HepG2 (cell line): Measurements from ENCODE around the gene AEBP1. TPM values are rescaled to one million over a fixed set of nuclear protein-coding genes. Genes with fewer than 3 reads are reported as not detected.

Experiments
- ATAC-seq: fragments of 200-7000 bp; cut with Tn5 transposase; 3 replicates; pipeline ENCODE4 v1.9.1; 2020; ENCODE audit warnings: mild to moderate bottlenecking, moderate library complexity
- BruUV-seq: library from RNA; stranded (reverse); fragments of 400-500 nt; replicated peaks from 2 replicates; lab custom pipeline; 2021; lab: Mats Ljungman, UMichigan
- CTCF ChIA-PET: fragments of 300-600 bp; formaldehyde crosslinking; extraction: SDS; loops from one replicate; lab custom pipeline; 2021; ENCODE audit warnings: low total read pairs, inconsistent platforms, low intra/inter-chr PET ratio; lab: Yijun Ruan, JAX
- POLR2A ChIA-PET: fragments of 350-600 bp; sonication (Branson Sonifier 250); formaldehyde crosslinking; loops from one replicate; lab custom pipeline; 2020; ENCODE audit warnings: antibody characterized with exemption, inconsistent platforms; lab: Yijun Ruan, JAX
- DNase-seq: peaks from one replicate; pipeline ENCODE4 v3.0.0-alpha.2; 2015; ENCODE audit warnings: low spot score
- FAIRE-seq: peaks from 3 replicates; lab custom pipeline; 2011; peaks lifted over from hg19 to GRCh38; lab: Jason Lieb, UNC
- H2AFZ ChIP-seq: one replicate; pipeline ENCODE4 v1.6.1; 2011; ENCODE audit warnings: low read length, inconsistent platforms
- H3K27ac ChIP-seq: fragments of 300-600 bp; 3 replicates; pipeline ENCODE4 v1.8.0; 2011; ENCODE audit warnings: mixed run types, mild to moderate bottlenecking, mixed read lengths, low read length, inconsistent platforms; ENCODE audit not compliant: insufficient read depth; ENCODE audit errors: extremely low read length
- H3K27me3 ChIP-seq, 2 experiments: fragments of 200-600 bp in 1 of 2; 2 replicates in 1 of 2; 3 replicates in 1 of 2; pipeline versions ENCODE4 v1.6.0 to v1.8.0; 2011; ENCODE audit warnings: low read length in 2 of 2, mild to moderate bottlenecking in 2 of 2, moderate library complexity in 2 of 2, inconsistent platforms in 1 of 2; ENCODE audit not compliant: insufficient read depth in 2 of 2, control insufficient read depth in 1 of 2
- H3K36me3 ChIP-seq, 2 experiments: fragments of 200-600 bp in 1 of 2; replicated peaks in 1 of 2; 2 replicates in 1 of 2; 3 replicates in 1 of 2; pipeline versions ENCODE4 v1.5.1 to v1.8.0; 2011; ENCODE audit warnings: low read length in 2 of 2, inconsistent platforms in 1 of 2; ENCODE audit not compliant: insufficient read depth in 2 of 2, control insufficient read depth in 1 of 2
- H3K4me1 ChIP-seq: 2 replicates; pipeline ENCODE4 v1.5.1; 2012; ENCODE audit warnings: low read length, inconsistent platforms; ENCODE audit not compliant: insufficient read depth
- H3K4me2 ChIP-seq: 2 replicates; pipeline ENCODE4 v1.6.0; 2011; ENCODE audit warnings: low read depth, low read length, inconsistent platforms
- H3K4me3 ChIP-seq, 3 experiments: fragments of 200-600 bp in 1 of 3; sonication (generic), shearing (Covaris generic) in 1 of 3; replicated peaks in 1 of 3; 2 replicates each; pipeline ENCODE4 v1.5.1; 2011 to 2016; ENCODE audit warnings: low read length in 3 of 3, inconsistent platforms in 2 of 3, low read depth in 2 of 3, mild to moderate bottlenecking in 2 of 3, control low read depth in 1 of 3, mixed read lengths in 1 of 3; ENCODE audit not compliant: insufficient read depth in 1 of 3
- H3K79me2 ChIP-seq: one replicate; pipeline ENCODE4 v1.6.1; 2011; ENCODE audit warnings: low read length, inconsistent platforms; ENCODE audit not compliant: insufficient read depth
- H3K9ac ChIP-seq: 2 replicates; pipeline ENCODE4 v1.6.0; 2011; ENCODE audit warnings: mild to moderate bottlenecking, low read depth, low read length, inconsistent platforms; ENCODE audit not compliant: insufficient read depth
- H3K9me3 ChIP-seq: 2 replicates; pipeline ENCODE4 v1.5.1; 2012; ENCODE audit warnings: mild to moderate bottlenecking, low read length
- H4K20me1 ChIP-seq: 2 replicates; pipeline ENCODE4 v1.6.0; 2011; ENCODE audit warnings: inconsistent platforms, mild to moderate bottlenecking, low read length, moderate library complexity; ENCODE audit not compliant: insufficient read depth
- AGO2 ChIP-seq: fragments of 200-400 bp; formaldehyde crosslinking; optimal IDR thresholded peaks from 2 replicates; pipeline ENCODE3; 2017; ENCODE audit warnings: mild to moderate bottlenecking, low read depth, low read length, moderate library complexity
- POLR2G ChIP-seq: fragments of 200-400 bp; formaldehyde crosslinking; IDR thresholded peaks from 2 replicates; pipeline ENCODE4 v1.6.1; 2018; ENCODE audit warnings: mild to moderate bottlenecking, low read depth, low read length, moderate library complexity
- WGBS: methylation state at CpG from one replicate; pipeline ENCODE4 v1.1.6; 2017; ENCODE audit warnings: low lambda C conversion rate; 5-methylcytosine and 5-hydroxymethylcytosine counted together
- in situ Hi-C: cut with HindIII; loops from 2 replicates; pipeline ENCODE4 v1.10.0; 2017; ENCODE audit warnings: low pct_unique_long_range_greater_than_20kb; ENCODE audit not compliant: extremely low pct_ligation_motif_present
- intact Hi-C: fragments of 100-400 bp; cut with micrococcal nuclease; formaldehyde crosslinking; loops from one replicate; pipeline ENCODE4 v1.10.0; 2022; ENCODE audit not compliant: unreplicated experiment
- polyA plus RNA-seq, 8 experiments: library from polyadenylated mRNA; depleted of rRNA in 3 of 8; stranded (reverse) in 7 of 8; unstranded in 1 of 8; fragments of >200 nt; fragmentation: Illumina TruSeq in 4 of 8; extraction: Trizol in 4 of 8; gene quantifications; 2 replicates each; pipeline versions ENCODE4 v1.2.1 to v1.2.3, GENCODE V29; 2011 to 2016; ENCODE audit warnings: low read depth in 4 of 8, missing spikeins in 1 of 8, mixed read lengths in 1 of 8; ENCODE audit not compliant: insufficient read depth in 1 of 8
- total RNA-seq, 5 experiments: library from RNA; depleted of rRNA; stranded (reverse); fragments of >200 nt; fragmentation: Illumina TruSeq; extraction: Trizol; gene quantifications; 2 replicates each; pipeline ENCODE4 v1.2.3, GENCODE V29; 2016; ENCODE audit warnings: low read depth in 1 of 5
- TF ChIP-seq, protein P1 (sequence below): sonication (generic); formaldehyde crosslinking; IDR thresholded peaks from 2 replicates; pipeline ENCODE4 v1.4.0; 2020; ENCODE audit warnings: missing genetic modification reagents
- TF ChIP-seq, protein P2 (sequence below): sonication (generic); formaldehyde crosslinking; IDR thresholded peaks from 2 replicates; pipeline ENCODE4 v1.5.1; 2020; ENCODE audit warnings: mild to moderate bottlenecking, missing genetic modification reagents, moderate library complexity

Gene AEBP1
- total and polyA plus RNA-seq, 2 of the 13 experiments (the other 11 are each of a cell fraction or from before 2014, with no cell fraction given): 0.22 to 0.55 TPM

DNA sequence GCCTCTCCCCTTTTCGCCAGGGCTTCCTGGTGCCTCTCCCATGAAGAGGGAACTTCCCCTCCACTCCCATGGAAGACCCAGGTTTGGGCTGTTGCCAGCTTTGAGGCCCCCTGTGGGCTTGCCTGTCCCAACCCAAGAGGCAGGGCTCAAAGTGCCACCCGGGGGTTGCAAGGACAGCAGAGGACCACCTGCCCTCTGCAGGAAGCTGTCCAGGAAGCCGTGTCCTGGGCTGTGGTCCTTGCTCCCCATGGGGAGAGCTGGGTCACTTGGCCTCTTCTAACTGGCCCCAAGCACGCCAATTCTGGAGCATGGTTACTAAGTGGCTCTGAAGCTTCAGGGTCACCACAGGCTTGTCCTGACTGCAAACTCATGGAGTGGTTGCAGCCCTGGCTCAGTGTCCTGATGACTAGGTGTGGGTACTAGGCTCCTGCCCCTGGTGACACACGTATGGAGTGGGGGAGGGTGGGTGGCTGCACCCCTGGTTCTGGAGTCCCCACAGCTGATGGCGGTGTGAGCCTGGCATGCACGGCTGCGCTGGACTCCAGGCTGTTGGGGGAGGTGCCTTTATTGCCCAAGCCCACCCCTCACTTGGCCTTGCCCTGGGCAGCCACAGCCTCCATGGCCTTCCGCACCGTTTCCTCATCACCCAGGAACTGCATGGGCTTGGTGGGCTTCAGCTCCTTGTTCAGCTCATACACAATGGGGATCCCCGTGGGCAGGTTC is 41.8 kb upstream of the AEBP1 start:
- Histone ChIP-seq H3K4me2 (no peak overlapping the region), H2AFZ (no peak overlapping the region), H3K36me3 (peaks cover 21 to 35% of the 10 kb centered on the region in 2 experiments; a peak in 4 of 5 replicates), H3K9ac (no peak overlapping the region), H3K79me2 (no peaks in the 10 kb centered on the region), H3K9me3 (no peaks in the 10 kb centered on the region), H3K4me3 (no peak overlapping the region), H3K27me3 (no peaks in the 10 kb centered on the region), H4K20me1 (no peaks in the 10 kb centered on the region), H3K4me1 (peaks cover 52% of the 10 kb centered on the region), H3K27ac (peak overlapping the region; percentile 11)
- no TSS peak for BruUV-seq
- ChIA-PET POLR2A (interaction anchor here (1.2 to 1.3 kb wide), 2 partner anchors 18 to 23 kb away, joined by 3 to 5 read pairs; partner anchors contain the start of gene DBNL), CTCF (no interaction called here)
- in situ Hi-C loops (no loop called here), intact Hi-C loops (no loop called here)
- ATAC-seq (no peak), FAIRE-seq (no peak), DNase-seq (no peak)
- TF ChIP-seq POLR2G: 0 out of 2 replicates have a peak, but pooled peaks have one; percentile 4
- TF ChIP-seq, protein P1, sequence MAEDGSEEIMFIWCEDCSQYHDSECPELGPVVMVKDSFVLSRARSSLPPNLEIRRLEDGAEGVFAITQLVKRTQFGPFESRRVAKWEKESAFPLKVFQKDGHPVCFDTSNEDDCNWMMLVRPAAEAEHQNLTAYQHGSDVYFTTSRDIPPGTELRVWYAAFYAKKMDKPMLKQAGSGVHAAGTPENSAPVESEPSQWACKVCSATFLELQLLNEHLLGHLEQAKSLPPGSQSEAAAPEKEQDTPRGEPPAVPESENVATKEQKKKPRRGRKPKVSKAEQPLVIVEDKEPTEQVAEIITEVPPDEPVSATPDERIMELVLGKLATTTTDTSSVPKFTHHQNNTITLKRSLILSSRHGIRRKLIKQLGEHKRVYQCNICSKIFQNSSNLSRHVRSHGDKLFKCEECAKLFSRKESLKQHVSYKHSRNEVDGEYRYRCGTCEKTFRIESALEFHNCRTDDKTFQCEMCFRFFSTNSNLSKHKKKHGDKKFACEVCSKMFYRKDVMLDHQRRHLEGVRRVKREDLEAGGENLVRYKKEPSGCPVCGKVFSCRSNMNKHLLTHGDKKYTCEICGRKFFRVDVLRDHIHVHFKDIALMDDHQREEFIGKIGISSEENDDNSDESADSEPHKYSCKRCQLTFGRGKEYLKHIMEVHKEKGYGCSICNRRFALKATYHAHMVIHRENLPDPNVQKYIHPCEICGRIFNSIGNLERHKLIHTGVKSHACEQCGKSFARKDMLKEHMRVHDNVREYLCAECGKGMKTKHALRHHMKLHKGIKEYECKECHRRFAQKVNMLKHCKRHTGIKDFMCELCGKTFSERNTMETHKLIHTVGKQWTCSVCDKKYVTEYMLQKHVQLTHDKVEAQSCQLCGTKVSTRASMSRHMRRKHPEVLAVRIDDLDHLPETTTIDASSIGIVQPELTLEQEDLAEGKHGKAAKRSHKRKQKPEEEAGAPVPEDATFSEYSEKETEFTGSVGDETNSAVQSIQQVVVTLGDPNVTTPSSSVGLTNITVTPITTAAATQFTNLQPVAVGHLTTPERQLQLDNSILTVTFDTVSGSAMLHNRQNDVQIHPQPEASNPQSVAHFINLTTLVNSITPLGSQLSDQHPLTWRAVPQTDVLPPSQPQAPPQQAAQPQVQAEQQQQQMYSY (CRISPR knock-in tag): no peak
- TF ChIP-seq, protein P2, sequence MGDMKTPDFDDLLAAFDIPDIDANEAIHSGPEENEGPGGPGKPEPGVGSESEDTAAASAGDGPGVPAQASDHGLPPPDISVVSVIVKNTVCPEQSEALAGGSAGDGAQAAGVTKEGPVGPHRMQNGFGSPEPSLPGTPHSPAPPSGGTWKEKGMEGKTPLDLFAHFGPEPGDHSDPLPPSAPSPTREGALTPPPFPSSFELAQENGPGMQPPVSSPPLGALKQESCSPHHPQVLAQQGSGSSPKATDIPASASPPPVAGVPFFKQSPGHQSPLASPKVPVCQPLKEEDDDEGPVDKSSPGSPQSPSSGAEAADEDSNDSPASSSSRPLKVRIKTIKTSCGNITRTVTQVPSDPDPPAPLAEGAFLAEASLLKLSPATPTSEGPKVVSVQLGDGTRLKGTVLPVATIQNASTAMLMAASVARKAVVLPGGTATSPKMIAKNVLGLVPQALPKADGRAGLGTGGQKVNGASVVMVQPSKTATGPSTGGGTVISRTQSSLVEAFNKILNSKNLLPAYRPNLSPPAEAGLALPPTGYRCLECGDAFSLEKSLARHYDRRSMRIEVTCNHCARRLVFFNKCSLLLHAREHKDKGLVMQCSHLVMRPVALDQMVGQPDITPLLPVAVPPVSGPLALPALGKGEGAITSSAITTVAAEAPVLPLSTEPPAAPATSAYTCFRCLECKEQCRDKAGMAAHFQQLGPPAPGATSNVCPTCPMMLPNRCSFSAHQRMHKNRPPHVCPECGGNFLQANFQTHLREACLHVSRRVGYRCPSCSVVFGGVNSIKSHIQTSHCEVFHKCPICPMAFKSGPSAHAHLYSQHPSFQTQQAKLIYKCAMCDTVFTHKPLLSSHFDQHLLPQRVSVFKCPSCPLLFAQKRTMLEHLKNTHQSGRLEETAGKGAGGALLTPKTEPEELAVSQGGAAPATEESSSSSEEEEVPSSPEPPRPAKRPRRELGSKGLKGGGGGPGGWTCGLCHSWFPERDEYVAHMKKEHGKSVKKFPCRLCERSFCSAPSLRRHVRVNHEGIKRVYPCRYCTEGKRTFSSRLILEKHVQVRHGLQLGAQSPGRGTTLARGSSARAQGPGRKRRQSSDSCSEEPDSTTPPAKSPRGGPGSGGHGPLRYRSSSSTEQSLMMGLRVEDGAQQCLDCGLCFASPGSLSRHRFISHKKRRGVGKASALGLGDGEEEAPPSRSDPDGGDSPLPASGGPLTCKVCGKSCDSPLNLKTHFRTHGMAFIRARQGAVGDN (CRISPR knock-in tag): peak; percentile 36
- TF ChIP-seq AGO2: peak; percentile 71
- WGBS: 90% methylated on average over 4 of the region's 11 CpGs
